Naive thymus-derived CD8-positive, alpha-beta T cell (primary cell): ENCODE results near the gene DDX46. TPM values are rescaled to one million over a fixed set of nuclear protein-coding genes. Genes with fewer than 3 reads are reported as not detected.
"Not testable (repeated sequence)": the region's sequence is repeated elsewhere in the genome, so short reads cannot be mapped to it uniquely, and the experiment has no call there.

ENCODE experiments used
- ATAC-seq, 2 donors: fragments of 150-1000 bp; cut with Tn5 transposase in 1 of 2; sonication (Bioruptor Pico), chemical (Tn5 transposase) in 1 of 2; 1 replicate in 1 of 2; 2 replicates in 1 of 2; pipeline ENCODE4 v1.10.0; 2021; ENCODE audit warnings: mild to moderate bottlenecking in 2 of 2, moderate library complexity in 2 of 2
- POLR2A ChIA-PET: fragments of 350-600 bp; sonication (Branson Sonifier 250); formaldehyde crosslinking; loops from one replicate; lab custom pipeline; 2021; ENCODE audit warnings: antibody characterized with exemption; lab: Charles Lee
- DNase-seq, 10 donors: peaks; one replicate each; pipeline versions ENCODE4 v3.0.0 to v3.0.0-alpha.2; 2020 to 2022
- H3K27ac Mint-ChIP-seq, 10 donors: one replicate each; pipeline ENCODE4 v1.8.0; 2020 to 2022; ENCODE audit warnings: mild to moderate bottlenecking in 10 of 10, mixed read lengths in 10 of 10, moderate library complexity in 4 of 10, inconsistent platforms in 1 of 10
- H3K27me3 Mint-ChIP-seq, 5 donors: one replicate each; pipeline ENCODE4 v1.8.0; 2021 to 2022; ENCODE audit warnings: mixed read lengths in 5 of 5
- H3K36me3 Mint-ChIP-seq, 3 donors: one replicate each; pipeline ENCODE4 v1.8.0; 2020 to 2022; ENCODE audit warnings: mixed read lengths in 3 of 3, mild to moderate bottlenecking in 2 of 3, inconsistent platforms in 1 of 3
- H3K4me1 Mint-ChIP-seq, 4 donors: one replicate each; pipeline ENCODE4 v1.8.0; 2021 to 2022; ENCODE audit warnings: mixed read lengths in 4 of 4
- H3K4me3 Mint-ChIP-seq, 10 donors: one replicate each; pipeline ENCODE4 v1.8.0; 2020 to 2022; ENCODE audit warnings: mild to moderate bottlenecking in 10 of 10, mixed read lengths in 10 of 10, moderate library complexity in 6 of 10, inconsistent platforms in 1 of 10
- H3K9me3 Mint-ChIP-seq, 9 donors: one replicate each; pipeline ENCODE4 v1.8.0; 2020 to 2022; ENCODE audit warnings: mixed read lengths in 9 of 9, mild to moderate bottlenecking in 3 of 9, inconsistent platforms in 1 of 9, moderate library complexity in 1 of 9
- polyA plus RNA-seq, 3 donors: library from polyadenylated mRNA; unstranded; fragments of 300-500 nt; fragmentation: Illumina TruSeq; gene quantifications; one replicate each; pipeline ENCODE4 v1.2.3, GENCODE V29; 2021
- total RNA-seq, 8 experiments: library from RNA in 2 of 8; stranded (reverse) in 2 of 8; gene quantifications; one replicate each; pipeline ENCODE4 v1.2.3 and lab custom pipeline; 2021 to 2026

The DDX46 gene
- total and polyA plus RNA-seq, 5 experiments from 2014 or later = 17.9 to 75.6 (median 23.4) TPM

- peaks cover 0 to 17% (median 0%) of the 10 kb centered on the region in 3 donors for H3K36me3 Mint-ChIP-seq
- H3K4me3 Mint-ChIP-seq = peak overlapping the region; percentile 86 to 95 (median 90)
- DNase-seq (no peak), ATAC-seq (no peak)
- POLR2A ChIA-PET = interaction anchor here (0.8 to 1.7 kb wide), 4 partner anchors 27 to 105 kb away, joined by 4 to 37 read pairs (median 19); partner anchors contain the start of genes PCBD2 and TXNDC15
- no peaks in the 10 kb centered on the region for H3K27me3 Mint-ChIP-seq
- peak overlapping the region; percentile 85 to 97 (median 96) for H3K27ac Mint-ChIP-seq
- H3K4me1 Mint-ChIP-seq = peaks cover 14 to 47% (median 38%) of the 10 kb centered on the region in 4 donors
- no peaks in the 10 kb centered on the region for H3K9me3 Mint-ChIP-seq
Observed at GRCh38 chr5:134846641-134846960, 88.0 kb downstream of the DDX46 start.

DNA sequence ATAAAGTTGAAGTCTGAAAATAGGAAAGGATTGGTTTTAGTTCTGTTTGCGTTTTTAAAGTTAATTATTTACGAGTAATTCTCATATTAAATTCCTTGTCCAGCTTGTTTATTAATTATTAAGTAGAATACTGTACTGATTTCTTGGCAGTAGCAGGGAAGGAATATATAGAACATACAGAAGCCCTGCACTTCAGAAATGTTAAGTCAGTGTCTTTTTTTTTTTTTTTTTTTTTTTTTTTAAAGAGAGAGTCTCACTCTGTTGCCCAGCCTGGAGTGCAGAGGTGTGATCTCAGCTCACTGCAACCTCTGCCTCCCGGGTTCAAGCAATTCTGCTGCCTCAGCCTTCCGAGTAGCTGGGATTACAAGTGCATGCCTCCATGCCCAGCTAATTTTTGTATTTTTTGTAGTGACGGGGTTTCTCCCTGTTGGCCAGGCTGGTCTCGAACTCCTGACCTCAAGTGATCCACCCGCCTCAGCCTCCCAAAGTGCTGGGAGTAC, 90.9 kb downstream of the DDX46 start:
- not testable (repeated sequence) for DNase-seq, H3K27me3 Mint-ChIP-seq, ATAC-seq, H3K9me3 Mint-ChIP-seq
- POLR2A ChIA-PET = interaction anchor here (0.7 to 1.2 kb wide), 5 partner anchors 12 to 325 kb away, joined by 3 to 7 read pairs (median 3); partner anchors contain the start of gene PCBD2
- Mint-ChIP-seq H3K27ac (peak overlapping the region in 2 of 10 donors; percentile 26 to 35), H3K36me3 (peaks cover 0 to 39% (median 0%) of the 10 kb centered on the region in 3 donors), H3K4me3 (peak overlapping the region in 3 of 10 donors; percentile 9 to 45 (median 36)), H3K4me1 (peaks cover 15 to 63% (median 52%) of the 10 kb centered on the region in 4 donors)

DNA sequence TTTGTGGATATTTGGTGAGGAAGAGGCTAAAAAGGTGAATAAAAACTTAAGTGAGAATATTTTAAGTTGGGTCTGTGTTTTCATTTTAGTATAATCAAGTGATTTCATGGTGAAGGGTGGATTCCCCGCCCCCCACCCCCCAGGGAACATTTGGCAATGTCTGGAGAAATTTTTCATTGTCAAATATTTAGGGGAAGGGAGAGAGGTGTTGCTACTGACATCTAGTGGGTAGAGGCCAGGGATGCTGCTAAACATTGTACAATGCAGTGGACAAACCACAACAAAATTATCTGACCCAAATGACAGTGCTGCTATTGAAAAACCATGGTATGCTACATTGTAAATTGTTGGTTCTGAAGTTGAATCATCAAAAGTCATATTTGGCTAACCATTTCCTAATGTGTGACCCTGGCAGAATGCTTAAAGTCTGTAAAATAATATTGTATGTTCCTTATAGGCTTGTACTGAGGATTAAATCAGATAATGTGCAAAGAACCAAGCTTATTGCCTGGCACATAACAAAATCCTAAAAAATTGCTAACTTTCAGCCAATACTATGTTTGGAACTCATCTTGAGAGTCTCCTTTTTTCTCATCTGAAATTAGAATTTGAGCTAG, 92.8 kb downstream of the DDX46 start:
- Mint-ChIP-seq H3K36me3 (peaks cover 0 to 51% (median 4%) of the 10 kb centered on the region in 3 donors), H3K4me1 (peaks cover 13 to 58% (median 50%) of the 10 kb centered on the region in 4 donors), H3K27me3 (no peaks in the 10 kb centered on the region), H3K9me3 (no peaks in the 10 kb centered on the region), H3K4me3 (no peak overlapping the region), H3K27ac (peak overlapping the region in 3 of 10 donors; percentile 29 to 73 (median 31))
- no peak for DNase-seq
- POLR2A ChIA-PET = interaction anchor here (0.6 kb wide), 2 partner anchors 34 to 543 kb away, joined by 3 read pairs; no protein-coding TSS in a partner anchor
- ATAC-seq = no peak

GRCh38 chr5:134856465-134856864, 97.9 kb downstream of the DDX46 start:
- H3K9me3 Mint-ChIP-seq, DNase-seq, H3K27me3 Mint-ChIP-seq, H3K4me3 Mint-ChIP-seq, H3K27ac Mint-ChIP-seq, ATAC-seq: not testable (repeated sequence)
- H3K4me1 Mint-ChIP-seq = peaks cover 8 to 33% (median 28%) of the 10 kb centered on the region in 4 donors
- peaks cover 0 to 65% (median 11%) of the 10 kb centered on the region in 3 donors for H3K36me3 Mint-ChIP-seq
- POLR2A ChIA-PET = interaction anchor here (1.9 kb wide), 1 partner anchor 11 kb away, joined by 6 read pairs; the partner anchor contains the start of gene C5orf24

- no peak overlapping the region for H3K4me3 Mint-ChIP-seq
- DNase-seq = no peak
- no peak for ATAC-seq
- H3K27ac Mint-ChIP-seq = peak overlapping the region in 5 of 10 donors; percentile 11 to 49 (median 22)
- H3K27me3 Mint-ChIP-seq = no peaks in the 10 kb centered on the region
- no peaks in the 10 kb centered on the region for H3K9me3 Mint-ChIP-seq
- H3K36me3 Mint-ChIP-seq = peaks cover 0 to 60% (median 11%) of the 10 kb centered on the region in 3 donors
- H3K4me1 Mint-ChIP-seq = peaks cover 8 to 29% (median 24%) of the 10 kb centered on the region in 4 donors
- POLR2A ChIA-PET = interaction anchor here (0.5 to 1.6 kb wide), 5 partner anchors 12 to 490 kb away, joined by 3 to 4 read pairs (median 3); partner anchors contain the start of genes C5orf24 and TXNDC15
Observed at GRCh38 chr5:134857401-134857800, 98.8 kb downstream of the DDX46 start.

GRCh38 chr5:134864707-134865106, 106.1 kb downstream of the DDX46 start:
- no peak overlapping the region for H3K27ac Mint-ChIP-seq
- no peaks in the 10 kb centered on the region for H3K9me3 Mint-ChIP-seq
- H3K4me1 Mint-ChIP-seq = no peaks in the 10 kb centered on the region
- ATAC-seq (no peak), DNase-seq (no peak)
- no peaks in the 10 kb centered on the region for H3K27me3 Mint-ChIP-seq
- no peak overlapping the region for H3K4me3 Mint-ChIP-seq
- POLR2A ChIA-PET = no interaction called here
- peaks cover 0 to 11% (median 0%) of the 10 kb centered on the region in 3 donors for H3K36me3 Mint-ChIP-seq

GRCh38 chr5:134873494-134873893, 114.9 kb downstream of the DDX46 start:
- Mint-ChIP-seq H3K27ac (peak overlapping the region; percentile 92 to 97 (median 96)), H3K4me1 (peaks cover 24 to 41% (median 34%) of the 10 kb centered on the region in 4 donors), H3K36me3 (peaks cover 0 to 9% (median 0%) of the 10 kb centered on the region in 3 donors), H3K27me3 (no peaks in the 10 kb centered on the region), H3K4me3 (peak overlapping the region; percentile 89 to 97 (median 94)), H3K9me3 (no peaks in the 10 kb centered on the region)
- ATAC-seq (peak; percentile 10 to 18), DNase-seq (peak in 2 of 10 donors; percentile 10 to 20)
- POLR2A ChIA-PET = interaction anchor here (0.6 to 3.5 kb wide), 8 partner anchors 10 to 502 kb away, joined by 3 to 48 read pairs (median 10); partner anchors contain the start of genes C5orf24, CAMLG, DDX46 and PCBD2

DNA sequence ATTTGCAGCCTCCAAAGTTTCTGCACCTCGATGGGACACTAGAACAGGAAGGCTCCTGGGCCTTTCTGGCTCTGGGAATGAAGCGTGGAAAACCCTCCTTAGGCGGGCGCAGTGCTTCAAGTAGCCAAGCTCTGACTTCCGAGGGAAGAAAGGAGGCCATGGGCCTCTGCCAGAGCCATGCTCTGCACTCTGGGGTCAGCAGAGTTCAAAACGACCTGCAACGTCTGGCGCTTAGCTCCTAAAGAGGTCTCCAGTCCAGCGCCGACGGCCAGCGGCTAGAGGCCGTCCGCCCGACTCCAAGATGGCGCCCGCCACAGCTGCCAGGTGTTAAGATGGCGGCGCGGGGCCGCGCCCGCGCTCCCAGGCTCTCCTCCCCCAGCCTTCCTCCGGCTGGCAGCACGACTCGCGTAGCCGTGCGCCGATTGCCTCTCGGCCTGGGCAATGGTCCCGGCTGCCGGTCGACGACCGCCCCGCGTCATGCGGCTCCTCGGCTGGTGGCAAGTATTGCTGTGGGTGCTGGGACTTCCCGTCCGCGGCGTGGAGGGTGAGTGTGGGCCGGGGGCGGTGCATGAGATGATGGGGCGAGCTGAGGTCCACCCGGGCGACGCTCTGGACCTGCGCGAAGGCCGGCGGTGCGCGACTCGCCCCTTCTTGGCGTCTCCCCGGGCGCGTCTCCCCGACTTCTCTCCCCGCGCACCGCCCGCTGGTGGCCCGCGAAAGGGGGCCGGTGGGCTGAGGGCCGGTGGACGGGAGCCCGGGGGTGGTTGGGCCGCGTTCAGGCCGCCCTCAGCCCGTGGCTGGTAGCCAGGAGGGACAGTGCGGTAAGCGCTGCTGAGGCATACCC, 115.6 kb downstream of the DDX46 start, which contains the start of gene TXNDC15:
Gene TXNDC15, plus strand, starts transcription at position 385 of the 844 bp plus-strand sequence. Its CDS starts 57 bp downstream, at position 442.
- peak; percentile 95 for ATAC-seq
- Mint-ChIP-seq H3K27me3 (no peaks in the 10 kb centered on the region), H3K9me3 (no peaks in the 10 kb centered on the region), H3K36me3 (peaks cover 0 to 12% (median 2%) of the 10 kb centered on the region in 3 donors), H3K27ac (peak within 1 kb of the TSS; percentile 92 to 97 (median 96)), H3K4me1 (peaks cover 24 to 48% (median 40%) of the 10 kb centered on the region in 4 donors), H3K4me3 (peak within 1 kb of the TSS; percentile 89 to 97 (median 94))
- DNase-seq = peak; percentile 66 to 87 (median 78)
- POLR2A ChIA-PET = interaction anchor here (0.6 to 3.5 kb wide), 9 partner anchors 9 to 648 kb away, joined by 3 to 48 read pairs (median 9); partner anchors contain the start of genes C5orf24, CAMLG, DDX46 and PCBD2

GRCh38 chr5:134874831-134875655, 116.5 kb downstream of the DDX46 start:
- ATAC-seq (peak; percentile 12 to 16), DNase-seq (peak in 5 of 10 donors; percentile 8 to 64 (median 16))
- POLR2A ChIA-PET = interaction anchor here (0.9 to 3.5 kb wide), 5 partner anchors 28 to 649 kb away, joined by 3 to 48 read pairs (median 12); partner anchors contain the start of genes C5orf24, CAMLG, PCBD2 and PPP2CA
- Mint-ChIP-seq H3K27me3 (no peaks in the 10 kb centered on the region), H3K4me3 (peak overlapping the region; percentile 89 to 97 (median 94)), H3K9me3 (no peaks in the 10 kb centered on the region), H3K27ac (peak overlapping the region; percentile 92 to 97 (median 95)), H3K36me3 (peaks cover 0 to 15% (median 2%) of the 10 kb centered on the region in 3 donors), H3K4me1 (peaks cover 26 to 55% (median 48%) of the 10 kb centered on the region in 4 donors)

- Mint-ChIP-seq H3K4me1 (peaks cover 31 to 60% (median 55%) of the 10 kb centered on the region in 4 donors), H3K9me3 (no peaks in the 10 kb centered on the region), H3K27me3 (no peaks in the 10 kb centered on the region), H3K27ac (peak overlapping the region in 9 of 10 donors; percentile 13 to 82 (median 50)), H3K36me3 (peaks cover 0 to 18% (median 2%) of the 10 kb centered on the region in 3 donors), H3K4me3 (peak overlapping the region in 9 of 10 donors; percentile 4 to 67 (median 25))
- ATAC-seq (no peak), DNase-seq (no peak)
- POLR2A ChIA-PET = interaction anchor here (0.7 to 1.4 kb wide), 3 partner anchors 11 to 27 kb away, joined by 3 to 4 read pairs (median 3); no protein-coding TSS in a partner anchor
Observed at GRCh38 chr5:134877159-134877558, 118.6 kb downstream of the DDX46 start.

- no peaks in the 10 kb centered on the region for H3K27me3 Mint-ChIP-seq
- H3K9me3 Mint-ChIP-seq = no peaks in the 10 kb centered on the region
- H3K4me1 Mint-ChIP-seq = peaks cover 30 to 60% (median 53%) of the 10 kb centered on the region in 4 donors
- peaks cover 0 to 18% (median 2%) of the 10 kb centered on the region in 3 donors for H3K36me3 Mint-ChIP-seq
- ATAC-seq (no peak), DNase-seq (no peak)
- peak overlapping the region in 2 of 10 donors; percentile 48 to 65 for H3K27ac Mint-ChIP-seq
- POLR2A ChIA-PET = no interaction called here
- peak overlapping the region in 1 of 10 donors; percentile 60 for H3K4me3 Mint-ChIP-seq
Observed at GRCh38 chr5:134878403-134878802, 119.8 kb downstream of the DDX46 start.
